ENCODE measurements around the gene BCKDHA. TPM values are rescaled to one million over a fixed set of nuclear protein-coding genes. Genes with fewer than 3 reads are reported as not detected.

BCKDHA gene
- polyA plus RNA-seq, 1 donor (not counting 4 experiments of a cell fraction or from before 2014, with no cell fraction given) = 7.5 TPM

DNA sequence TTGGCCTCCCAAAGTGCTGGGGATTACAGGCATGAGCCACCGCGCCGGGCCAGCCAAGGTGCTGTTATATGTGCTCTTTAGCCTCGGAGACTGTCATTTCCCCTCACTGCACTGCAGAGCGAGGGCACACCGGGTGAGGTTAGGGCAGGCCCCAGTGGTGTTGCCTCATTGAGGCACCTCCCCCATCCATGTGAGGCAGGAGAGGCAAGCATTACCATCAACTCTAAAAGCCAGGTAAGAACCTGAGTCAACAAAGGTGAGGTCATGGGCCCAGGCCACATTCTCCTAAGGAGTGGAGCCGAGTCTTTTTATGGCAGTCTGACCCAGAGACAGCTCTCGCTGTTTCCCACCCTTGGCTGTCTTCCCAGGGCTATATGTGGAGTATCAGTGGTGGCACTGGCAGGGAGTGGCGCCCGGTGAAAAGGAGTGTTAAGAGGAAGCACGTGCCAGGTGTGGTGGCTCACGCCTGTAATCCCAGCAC, 18.6 kb downstream of the BCKDHA start:
- H3K79me2 ChIP-seq (ENCODE audit: control insufficient read depth, insufficient read depth, low read length) = no peaks in the 10 kb centered on the region
- no peak for DNase-seq (ENCODE audit: low read depth, low spot score)
- peaks cover 7 to 8% of the 10 kb centered on the region in 2 experiments for H3K36me3 ChIP-seq (ENCODE audit: control insufficient read depth in 2 of 2, extremely low read depth in 1 of 2, insufficient read depth in 2 of 2, low read length in 2 of 2)
- dilution Hi-C loops (cut with MboI; ENCODE audit: extremely low pct_ligation_motif_present, low sequenced_read_pairs) = no loop called here
- H3K9me3 ChIP-seq (ENCODE audit: control insufficient read depth, low read depth, low read length) = no peaks in the 10 kb centered on the region
- TF ChIP-seq EZH2 (IDR thresholded peaks at IDR 0.05; ENCODE audit: low read length) = no peak
- TF ChIP-seq, protein P1, sequence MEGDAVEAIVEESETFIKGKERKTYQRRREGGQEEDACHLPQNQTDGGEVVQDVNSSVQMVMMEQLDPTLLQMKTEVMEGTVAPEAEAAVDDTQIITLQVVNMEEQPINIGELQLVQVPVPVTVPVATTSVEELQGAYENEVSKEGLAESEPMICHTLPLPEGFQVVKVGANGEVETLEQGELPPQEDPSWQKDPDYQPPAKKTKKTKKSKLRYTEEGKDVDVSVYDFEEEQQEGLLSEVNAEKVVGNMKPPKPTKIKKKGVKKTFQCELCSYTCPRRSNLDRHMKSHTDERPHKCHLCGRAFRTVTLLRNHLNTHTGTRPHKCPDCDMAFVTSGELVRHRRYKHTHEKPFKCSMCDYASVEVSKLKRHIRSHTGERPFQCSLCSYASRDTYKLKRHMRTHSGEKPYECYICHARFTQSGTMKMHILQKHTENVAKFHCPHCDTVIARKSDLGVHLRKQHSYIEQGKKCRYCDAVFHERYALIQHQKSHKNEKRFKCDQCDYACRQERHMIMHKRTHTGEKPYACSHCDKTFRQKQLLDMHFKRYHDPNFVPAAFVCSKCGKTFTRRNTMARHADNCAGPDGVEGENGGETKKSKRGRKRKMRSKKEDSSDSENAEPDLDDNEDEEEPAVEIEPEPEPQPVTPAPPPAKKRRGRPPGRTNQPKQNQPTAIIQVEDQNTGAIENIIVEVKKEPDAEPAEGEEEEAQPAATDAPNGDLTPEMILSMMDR (optimal IDR thresholded peaks at IDR 0.05 in 1 of 3, IDR thresholded peaks at IDR 0.05 in 1 of 3, conservative IDR thresholded peaks at IDR 0.05 in 1 of 3; ENCODE audit: extremely low read depth in 1 of 3, insufficient read depth in 2 of 3, low read length in 3 of 3) = no peak
- H3K9me1 ChIP-seq (ENCODE audit: control insufficient read depth, extremely low read depth, insufficient read depth, low read length) = no peaks in the 10 kb centered on the region
- no peak for FAIRE-seq
- H3K4me1 ChIP-seq (ENCODE audit: control insufficient read depth, extremely low read depth, insufficient read depth, low read length) = no peaks in the 10 kb centered on the region
- H3K9ac ChIP-seq (ENCODE audit: control insufficient read depth, extremely low read depth, insufficient read depth, low read length) = no peak overlapping the region
- no peak overlapping the region for H3K27ac ChIP-seq (ENCODE audit: control insufficient read depth, insufficient read depth, low read length)
- H2AFZ ChIP-seq (ENCODE audit: control insufficient read depth, low read length) = no peak overlapping the region
- H3K4me2 ChIP-seq (ENCODE audit: control insufficient read depth, extremely low read depth, insufficient read depth, low read depth, low read length) = no peak overlapping the region
- H4K20me1 ChIP-seq (ENCODE audit: control insufficient read depth, extremely low read depth, insufficient read depth, low read length) = no peaks in the 10 kb centered on the region
- no peak overlapping the region for H3K4me3 ChIP-seq (ENCODE audit: control insufficient read depth in 2 of 3, extremely low read depth in 1 of 3, insufficient read depth in 2 of 3, low read depth in 1 of 3, low read length in 3 of 3)
- no peaks in the 10 kb centered on the region for H3K27me3 ChIP-seq (ENCODE audit: control insufficient read depth, extremely low read depth, insufficient read depth, low read length)

DNA sequence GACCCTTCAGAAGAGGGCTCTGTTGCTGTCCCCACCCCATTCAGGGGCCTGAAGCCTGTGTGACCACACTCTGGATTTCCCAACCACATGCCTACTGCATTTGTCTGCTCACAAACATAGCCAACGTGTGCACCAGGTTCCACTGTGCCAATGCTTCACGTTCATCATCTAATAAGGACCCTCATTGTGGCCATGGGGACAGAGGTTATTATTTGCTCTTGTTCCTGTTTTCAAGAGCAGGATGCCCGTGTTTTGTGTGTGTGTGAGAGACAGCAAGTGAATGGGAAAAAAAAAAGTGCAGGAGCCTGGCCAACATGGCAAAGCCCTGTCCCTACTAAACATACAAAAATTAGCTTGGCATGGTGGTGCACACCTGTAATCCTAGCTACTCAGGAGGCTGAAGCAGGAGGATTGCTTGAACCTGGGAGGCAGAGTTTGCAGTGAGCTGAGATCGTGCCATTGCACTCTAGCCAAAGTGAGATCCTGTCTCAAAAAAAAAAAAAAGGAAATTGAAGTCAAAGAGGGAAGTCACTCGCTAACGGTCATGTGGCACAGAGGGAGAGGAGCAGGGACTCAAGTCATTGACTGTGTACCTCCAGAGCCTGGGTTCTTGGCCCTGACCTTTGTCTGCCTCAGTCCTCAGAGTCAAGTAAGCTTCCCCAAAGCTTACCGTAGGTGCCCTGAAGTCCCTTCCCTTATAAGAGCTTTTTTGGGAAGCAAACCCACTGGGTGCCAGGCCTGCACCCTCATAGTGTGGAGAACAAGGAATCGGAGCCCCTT, 22.7 kb downstream of the BCKDHA start:
- Histone ChIP-seq H3K9me3 (ENCODE audit: control insufficient read depth, low read depth, low read length) (no peaks in the 10 kb centered on the region), H3K9me1 (ENCODE audit: control insufficient read depth, extremely low read depth, insufficient read depth, low read length) (no peaks in the 10 kb centered on the region), H2AFZ (ENCODE audit: control insufficient read depth, low read length) (no peak overlapping the region), H3K79me2 (ENCODE audit: control insufficient read depth, insufficient read depth, low read length) (no peaks in the 10 kb centered on the region), H3K4me2 (ENCODE audit: control insufficient read depth, extremely low read depth, insufficient read depth, low read depth, low read length) (no peak overlapping the region), H3K4me3 (ENCODE audit: control insufficient read depth in 2 of 3, extremely low read depth in 1 of 3, insufficient read depth in 2 of 3, low read depth in 1 of 3, low read length in 3 of 3) (no peak overlapping the region), H3K27ac (ENCODE audit: control insufficient read depth, insufficient read depth, low read length) (no peak overlapping the region), H3K9ac (ENCODE audit: control insufficient read depth, extremely low read depth, insufficient read depth, low read length) (no peak overlapping the region), H3K27me3 (ENCODE audit: control insufficient read depth, extremely low read depth, insufficient read depth, low read length) (no peaks in the 10 kb centered on the region), H4K20me1 (ENCODE audit: control insufficient read depth, extremely low read depth, insufficient read depth, low read length) (no peaks in the 10 kb centered on the region), H3K4me1 (ENCODE audit: control insufficient read depth, extremely low read depth, insufficient read depth, low read length) (no peaks in the 10 kb centered on the region), H3K36me3 (ENCODE audit: control insufficient read depth in 2 of 2, extremely low read depth in 1 of 2, insufficient read depth in 2 of 2, low read length in 2 of 2) (peaks cover 13 to 14% of the 10 kb centered on the region in 2 experiments)
- TF ChIP-seq, protein P1 (optimal IDR thresholded peaks at IDR 0.05 in 1 of 3, IDR thresholded peaks at IDR 0.05 in 1 of 3, conservative IDR thresholded peaks at IDR 0.05 in 1 of 3; ENCODE audit: extremely low read depth in 1 of 3, insufficient read depth in 2 of 3, low read length in 3 of 3) = no peak
- TF ChIP-seq EZH2 (IDR thresholded peaks at IDR 0.05; ENCODE audit: low read length) = no peak
- dilution Hi-C loops (cut with MboI; ENCODE audit: extremely low pct_ligation_motif_present, low sequenced_read_pairs) = no loop called here
- no peak for DNase-seq (ENCODE audit: low read depth, low spot score)
- FAIRE-seq = no peak

Data from keratinocyte (primary cell).